Femur (tissue), 1 donor: ENCODE measurements around the gene TMEM273.

Experiments used
- DNase-seq: peaks from one replicate; pipeline ENCODE4 v3.0.0-alpha.2; 2017

TMEM273 gene

GRCh38 chr10:49187950-49188761, at the start of gene TMEM273:
Gene TMEM273 (minus strand): TSS chr10:49188391. CDS start chr10:49188336, 55 bp downstream.
- DNase-seq = peak; percentile 70

- DNase-seq = no peak
These were observed 49.8 kb upstream of the TMEM273 start for GRCh38 chr10:49237985-49238384.

GRCh38 chr10:49235392-49235791, 47.2 kb upstream of the TMEM273 start:
- DNase-seq = no peak

DNA sequence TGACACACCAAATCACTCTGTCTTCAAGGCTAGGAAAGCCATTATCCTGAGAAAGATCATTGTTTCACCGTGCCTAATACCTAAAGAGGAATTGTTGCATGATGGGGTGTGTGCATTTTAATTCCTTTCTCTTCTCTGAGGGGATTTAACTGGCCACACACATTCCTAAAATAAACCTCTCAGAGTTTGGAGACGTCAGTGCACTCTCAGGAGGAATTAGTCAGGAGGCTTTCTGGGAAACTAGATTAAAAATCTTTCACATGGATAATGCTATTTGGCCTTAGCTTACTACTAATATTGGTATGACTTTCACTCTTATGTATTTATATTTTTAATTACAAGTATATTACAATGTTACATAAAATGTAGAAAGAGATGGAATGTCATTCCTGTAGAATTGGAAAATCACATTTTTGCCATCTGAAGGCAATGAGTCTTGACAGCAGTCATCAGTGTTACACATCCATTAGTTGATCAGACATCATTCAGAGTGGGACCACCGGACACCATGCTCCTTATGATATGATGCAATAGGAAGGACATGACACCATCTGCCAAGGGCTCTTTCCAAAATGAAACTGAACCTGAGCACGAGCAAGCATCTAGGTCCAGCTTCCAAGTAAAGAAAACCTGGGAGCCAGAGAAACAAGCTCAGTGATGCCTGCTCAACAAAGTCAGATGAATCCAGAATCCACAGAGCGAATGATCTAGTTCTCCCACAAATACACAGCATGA, 43.1 kb upstream of the TMEM273 start:
- no peak for DNase-seq

- DNase-seq = no peak
These were observed 41.8 kb upstream of the TMEM273 start for GRCh38 chr10:49230004-49230403.

GRCh38 chr10:49228677-49229076, 40.5 kb upstream of the TMEM273 start:
- no peak for DNase-seq

DNA sequence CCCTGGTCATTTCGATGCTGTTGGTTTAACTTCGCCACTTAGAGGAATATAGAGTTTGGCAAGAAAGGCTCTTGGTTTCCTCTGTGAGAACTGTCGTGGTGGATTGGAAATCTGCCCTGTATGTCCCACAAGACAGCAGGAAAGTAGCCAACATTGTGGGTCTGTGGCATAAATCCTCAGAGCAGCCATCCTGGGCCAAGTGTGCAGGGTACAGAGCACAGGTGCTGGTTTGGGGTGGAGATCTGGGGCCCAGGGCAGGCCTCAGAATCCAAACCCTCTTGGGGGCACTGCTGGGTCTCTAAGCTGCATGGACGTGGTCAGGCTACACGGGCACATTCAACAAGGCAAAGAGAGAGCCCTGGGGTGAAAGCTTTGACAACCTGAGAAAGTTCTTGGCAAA, 39.2 kb upstream of the TMEM273 start:
- DNase-seq = no peak

DNA sequence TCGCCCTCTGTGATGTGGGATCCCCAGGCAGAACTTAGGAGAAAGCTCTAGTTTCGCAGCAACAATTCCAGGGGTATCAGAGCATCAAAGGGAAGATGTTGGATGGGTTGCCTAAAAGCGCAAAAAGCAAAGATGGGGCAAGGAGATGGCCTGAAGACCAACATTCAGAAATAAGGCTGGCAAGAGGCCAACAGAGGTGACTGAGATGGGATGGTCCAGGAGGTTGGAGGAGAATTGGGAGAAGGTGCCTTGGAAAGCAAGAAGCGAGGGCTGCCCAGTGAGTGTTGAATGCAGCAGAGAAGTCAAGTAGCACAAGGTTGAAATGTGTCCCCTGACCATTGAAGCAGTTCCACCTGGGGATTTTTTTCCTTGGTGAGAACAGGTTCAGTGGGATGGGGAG, 38.4 kb upstream of the TMEM273 start:
- no peak for DNase-seq

DNA sequence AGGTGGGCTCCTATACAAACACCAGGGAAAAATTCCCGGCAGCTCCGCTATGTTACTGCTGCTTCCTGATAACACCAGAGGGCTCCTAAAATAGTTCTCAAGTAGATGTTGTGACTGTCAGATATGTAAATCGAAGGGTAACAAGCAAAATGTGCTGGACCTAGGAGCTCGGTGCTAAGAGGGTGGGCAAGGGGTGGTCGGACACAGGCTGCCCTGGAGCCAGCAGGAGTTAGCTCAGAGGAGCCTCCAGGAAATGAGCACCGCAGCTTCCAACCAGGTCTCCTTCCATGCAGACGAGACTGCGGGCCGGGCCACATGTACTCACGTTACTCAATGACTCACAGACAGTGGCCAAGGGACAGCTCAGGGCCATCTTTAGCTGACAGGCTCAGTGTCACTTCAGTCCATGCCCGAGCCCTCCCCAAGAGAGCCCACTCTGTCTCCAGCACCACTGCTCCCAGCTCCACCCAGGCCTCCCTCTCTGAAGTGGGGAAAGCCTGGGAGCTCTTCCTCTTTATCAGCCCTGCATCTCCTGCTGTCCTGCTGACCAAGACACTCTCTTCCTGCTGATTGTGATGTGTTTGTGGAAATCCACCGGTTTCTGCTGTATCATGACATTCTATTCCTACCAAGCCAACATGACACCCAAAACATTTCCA, 37.2 kb upstream of the TMEM273 start:
- no peak for DNase-seq

DNA sequence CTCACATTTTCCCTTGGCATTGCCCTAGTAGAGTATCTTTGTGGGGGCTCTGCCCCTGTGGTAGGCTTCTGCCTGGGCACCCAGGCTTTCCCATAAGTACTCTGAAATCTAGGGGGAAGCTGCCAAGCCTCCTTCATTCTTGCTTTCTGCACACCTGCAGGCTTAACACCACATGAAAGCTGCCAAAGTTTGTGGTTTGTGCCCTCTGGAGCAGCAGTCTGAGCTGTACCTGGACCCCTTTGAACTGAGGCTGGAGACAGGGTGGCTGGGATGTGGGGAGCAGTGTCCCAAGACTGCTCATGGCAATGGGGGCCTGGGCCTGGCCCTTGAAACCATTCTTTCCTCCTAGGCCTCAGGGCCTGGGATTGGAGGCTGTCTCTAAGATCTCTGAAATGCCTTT, 35.0 kb upstream of the TMEM273 start:
- no peak for DNase-seq

DNA sequence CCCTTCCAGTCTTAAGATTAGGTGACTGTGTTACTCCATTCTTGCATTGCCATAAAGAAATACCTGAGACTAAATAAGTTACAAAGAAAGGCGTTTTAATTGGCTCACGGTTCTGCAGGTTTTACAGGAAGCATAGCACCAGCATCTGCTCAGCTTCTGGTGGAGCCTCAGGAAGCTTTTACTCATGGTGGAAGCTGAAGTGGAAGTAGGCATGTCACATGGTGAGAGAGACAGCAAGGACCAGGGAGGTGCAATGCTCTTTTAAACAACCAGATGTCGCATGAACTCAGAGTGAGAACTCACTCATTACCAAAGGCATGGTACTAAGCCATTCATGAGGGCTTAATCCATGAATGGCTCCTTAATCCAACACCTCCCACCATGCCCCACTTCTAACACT, 34.0 kb upstream of the TMEM273 start:
- DNase-seq = no peak

GRCh38 chr10:49220679-49221078, 32.5 kb upstream of the TMEM273 start:
- no peak for DNase-seq

DNA sequence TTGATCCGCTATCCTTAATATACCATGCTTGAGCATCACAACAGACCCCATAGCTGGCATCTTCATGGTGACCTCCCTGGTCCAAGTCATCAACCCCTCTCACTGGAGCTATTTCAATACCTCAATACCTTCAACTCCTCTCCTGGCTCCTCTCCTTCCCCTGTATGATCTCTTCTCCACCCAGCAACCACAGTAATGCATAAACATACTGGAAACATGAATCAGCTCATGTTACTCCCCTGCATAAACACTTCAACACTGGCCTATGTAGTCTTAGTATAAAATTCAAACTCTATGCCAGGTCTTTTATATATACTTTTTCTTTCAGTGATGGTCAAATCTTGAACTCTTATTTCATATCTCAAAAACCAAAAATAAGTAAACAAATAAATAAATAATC, 31.8 kb upstream of the TMEM273 start:
- DNase-seq = no peak

- no peak for DNase-seq
These were observed 31.1 kb upstream of the TMEM273 start for GRCh38 chr10:49219248-49219647.

DNA sequence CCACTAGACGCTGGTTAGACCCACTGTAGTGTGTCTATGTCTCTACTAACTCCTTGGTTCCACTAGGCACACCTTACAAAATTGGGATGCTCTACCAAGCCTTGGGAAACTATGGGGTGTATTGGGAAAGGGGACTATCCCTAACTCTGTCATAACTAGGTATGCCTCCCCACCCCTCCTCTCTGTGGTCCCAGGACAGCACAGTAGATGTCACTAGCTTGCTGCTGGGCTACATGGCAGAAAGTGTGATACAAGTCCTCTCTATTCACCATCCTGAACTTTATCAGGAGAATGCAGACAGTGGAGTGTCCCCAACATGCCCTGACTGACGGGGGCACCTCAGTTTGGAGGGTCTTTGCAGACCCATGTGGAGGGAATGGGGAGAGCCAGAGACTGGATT, 30.3 kb upstream of the TMEM273 start:
- no peak for DNase-seq

- DNase-seq = no peak
These were observed 29.5 kb upstream of the TMEM273 start for GRCh38 chr10:49217645-49218044.

DNA sequence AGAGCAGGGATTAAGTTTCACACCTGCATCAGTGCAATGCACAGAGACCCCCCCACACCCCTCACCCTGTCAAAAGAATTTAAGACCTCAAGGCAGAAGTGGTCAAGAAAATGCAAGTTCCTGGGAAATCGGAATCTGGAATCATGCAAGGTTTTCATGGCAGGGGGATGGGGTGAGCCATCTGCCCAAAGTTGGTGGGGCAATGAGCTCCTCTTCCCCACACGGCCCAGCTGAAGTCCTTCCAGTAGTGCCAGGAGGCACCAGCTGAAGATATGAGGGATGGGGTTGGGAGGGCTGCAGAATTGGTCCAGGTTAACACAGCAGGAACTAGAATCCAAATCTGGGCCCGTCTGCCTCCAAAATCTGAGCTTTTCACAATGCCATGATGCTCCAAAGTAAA, 25.0 kb upstream of the TMEM273 start:
- no peak for DNase-seq

- DNase-seq = no peak
These were observed 24.6 kb upstream of the TMEM273 start for GRCh38 chr10:49212783-49213182.

GRCh38 chr10:49212076-49212475, 23.9 kb upstream of the TMEM273 start:
- DNase-seq = no peak

DNA sequence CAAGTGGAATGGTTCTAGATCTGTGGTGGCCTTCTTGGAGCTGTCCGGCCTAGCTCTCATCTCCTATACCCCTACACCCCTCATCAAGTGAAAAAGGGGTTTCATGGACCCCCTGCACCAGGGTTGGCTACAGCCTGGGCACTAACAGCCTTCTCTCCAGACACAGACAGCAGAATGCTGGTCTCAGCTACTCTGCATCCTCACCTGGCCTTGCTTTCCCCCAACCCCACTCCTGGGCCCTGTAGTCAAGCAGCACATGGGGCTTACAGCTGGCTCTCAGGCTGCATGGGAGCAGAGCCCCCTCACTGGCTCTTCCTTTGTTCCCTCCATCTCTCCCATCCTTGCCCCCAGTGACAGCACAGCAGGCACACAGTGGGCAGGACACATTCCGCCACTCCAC, 20.8 kb upstream of the TMEM273 start:
- DNase-seq = no peak

GRCh38 chr10:49207936-49208487, 19.8 kb upstream of the TMEM273 start:
- DNase-seq = no peak

DNA sequence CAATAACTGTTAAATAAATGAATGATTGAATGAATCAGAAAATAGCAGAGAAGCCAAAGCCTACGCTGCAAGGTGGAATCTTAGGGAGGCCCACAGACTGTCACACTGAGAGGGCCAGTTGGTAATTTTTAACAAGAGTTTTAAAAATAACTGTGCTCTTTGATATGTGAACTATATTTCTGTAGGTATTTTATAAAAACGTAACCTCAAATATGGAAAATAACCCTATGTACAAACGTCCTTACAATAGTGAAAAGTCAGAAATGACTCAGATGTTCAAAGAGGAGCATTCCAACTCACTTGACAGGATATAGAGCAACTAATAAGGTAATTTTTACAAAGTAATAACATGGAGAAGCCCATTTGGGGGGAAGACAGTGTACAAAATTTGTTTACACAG, 18.9 kb upstream of the TMEM273 start:
- DNase-seq = no peak

GRCh38 chr10:49205206-49205605, 17.0 kb upstream of the TMEM273 start:
- DNase-seq = no peak

DNA sequence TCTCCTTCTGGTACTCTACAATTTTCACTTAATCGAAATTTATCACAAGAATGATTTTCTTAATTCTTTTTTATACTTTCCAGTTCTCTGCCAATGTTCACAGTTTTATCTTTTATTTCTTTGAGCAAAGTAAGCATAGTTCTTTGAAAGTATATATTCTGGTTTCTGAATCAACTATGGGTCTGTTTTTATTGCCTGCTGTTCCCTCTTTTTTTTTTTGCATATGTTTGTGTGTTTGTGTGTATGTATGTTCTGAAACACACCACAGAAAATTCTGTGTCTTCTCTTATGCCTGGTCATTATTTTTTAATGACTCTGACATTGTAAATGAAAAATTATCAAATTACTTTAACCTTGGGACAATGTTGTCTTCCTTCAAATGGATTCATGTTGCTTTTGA, 15.9 kb upstream of the TMEM273 start:
- DNase-seq = no peak
